ENCODE results near the gene SLC35E4.
"Not testable (repeated sequence)": the region's sequence is repeated elsewhere in the genome, so short reads cannot be mapped to it uniquely, and the experiment has no call there.

The SLC35E4 gene

GRCh38 chr22:30650508-30651116 is 15.0 kb downstream of the SLC35E4 start:
- DNase-seq (ENCODE audit: low read depth in 2 of 2): no peak

DNA sequence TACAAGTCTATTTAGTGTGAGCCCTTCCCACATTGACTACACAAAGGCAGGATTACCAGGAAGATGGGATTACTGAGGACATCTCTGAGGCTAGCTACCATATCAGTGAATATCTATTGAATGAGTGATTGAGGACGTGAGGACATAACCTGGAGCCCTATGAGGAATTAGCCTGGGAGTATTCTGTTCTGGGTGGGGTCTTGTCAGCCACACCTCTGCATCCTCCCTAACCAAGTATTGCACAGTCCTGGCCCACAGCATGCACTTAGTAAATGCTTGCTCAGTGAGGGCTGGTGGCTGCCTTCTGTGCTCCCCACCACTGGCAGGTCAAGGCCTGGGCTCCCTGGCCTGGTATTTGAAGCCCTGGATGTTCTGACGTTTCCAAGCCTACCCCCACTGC is 17.3 kb downstream of the SLC35E4 start:
- no peak for DNase-seq (ENCODE audit: low read depth in 2 of 2)

DNA sequence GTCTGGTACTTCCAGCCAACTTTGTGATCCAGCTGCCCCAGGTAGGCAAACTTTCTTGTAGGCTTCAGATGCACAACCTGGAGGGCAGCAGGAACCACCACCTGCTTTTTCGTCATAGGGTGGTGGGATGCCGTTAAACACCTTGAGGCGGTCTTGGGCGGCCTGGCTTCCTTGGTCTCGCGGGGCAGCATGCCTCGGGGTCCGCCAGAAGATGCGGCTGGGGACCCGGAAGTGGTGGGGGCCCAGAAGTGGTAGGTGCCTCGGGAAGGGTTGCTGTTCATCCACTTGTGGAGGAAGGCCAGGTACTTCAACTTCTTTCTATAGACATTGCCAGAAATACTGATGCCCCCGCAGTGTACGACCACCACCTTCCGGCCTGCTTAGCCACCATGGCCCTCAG is 18.8 kb downstream of the SLC35E4 start:
- DNase-seq (ENCODE audit: low read depth in 2 of 2): no peak

GRCh38 chr22:30655532-30655931 is 20.0 kb downstream of the SLC35E4 start:
- no peak for DNase-seq (ENCODE audit: low read depth in 2 of 2)

DNA sequence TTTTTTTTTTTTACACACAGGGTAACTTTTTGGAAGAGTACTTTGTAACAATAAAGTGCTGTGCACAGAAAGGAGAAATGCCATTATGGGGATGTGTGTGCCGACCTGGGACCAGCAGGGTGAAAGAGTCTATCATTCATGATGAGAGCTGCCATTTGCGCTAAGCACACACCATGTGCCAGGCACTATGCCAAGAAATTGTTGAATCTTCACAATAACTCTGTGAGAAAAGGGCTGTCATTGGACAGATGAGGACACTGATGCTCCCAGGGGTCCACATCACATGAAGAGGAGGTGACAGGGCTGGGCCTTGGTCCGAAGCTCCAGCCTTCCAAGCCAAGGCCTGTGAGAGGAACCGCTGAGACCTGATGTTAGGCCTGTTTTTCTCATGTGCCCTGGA is 26.5 kb downstream of the SLC35E4 start:
- no peak for DNase-seq (ENCODE audit: low read depth in 2 of 2)

DNA sequence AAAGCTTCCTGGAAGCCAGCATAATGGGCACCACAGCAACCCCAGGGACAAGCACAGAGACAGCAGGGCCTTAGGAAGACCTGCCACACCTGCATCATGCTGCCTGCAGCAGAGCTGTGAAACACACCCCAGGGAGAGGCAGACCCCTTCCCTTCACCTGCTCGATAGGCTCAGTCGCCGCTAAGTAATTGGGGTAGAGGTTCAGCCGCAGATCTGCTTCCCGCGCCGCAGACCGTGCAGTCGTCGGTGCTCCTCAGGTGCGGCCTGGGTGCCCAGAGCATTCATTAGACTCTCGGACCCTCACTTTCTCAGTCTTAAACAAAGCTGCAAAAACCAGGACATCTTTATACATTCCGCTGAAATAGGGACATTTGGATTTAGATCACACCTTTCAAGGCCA is 29.2 kb downstream of the SLC35E4 start:
- DNase-seq (ENCODE audit: low read depth in 2 of 2): no peak

DNA sequence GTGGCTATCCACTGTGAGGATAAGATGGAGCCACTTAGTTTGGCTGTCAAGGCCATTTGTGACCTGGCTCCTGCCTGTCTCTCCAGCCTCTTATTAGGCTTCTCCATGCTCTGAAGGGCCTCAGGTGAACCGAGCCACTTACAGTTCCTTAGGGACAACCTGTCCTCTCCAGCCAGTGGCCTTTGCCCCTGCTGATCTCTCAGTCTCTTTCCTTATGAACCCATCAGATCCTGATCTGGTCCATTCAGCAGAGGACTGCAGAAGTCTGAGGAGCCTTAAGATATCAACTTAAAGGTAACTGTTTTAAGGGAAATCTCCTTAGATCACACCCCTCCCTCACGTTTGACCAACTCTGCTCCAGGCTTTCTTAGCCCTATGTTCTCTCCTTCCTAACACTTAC is 29.7 kb downstream of the SLC35E4 start:
- DNase-seq (ENCODE audit: low read depth in 2 of 2): no peak

GRCh38 chr22:30665786-30666185 is 30.2 kb downstream of the SLC35E4 start:
- DNase-seq (ENCODE audit: low read depth in 2 of 2): no peak

DNA sequence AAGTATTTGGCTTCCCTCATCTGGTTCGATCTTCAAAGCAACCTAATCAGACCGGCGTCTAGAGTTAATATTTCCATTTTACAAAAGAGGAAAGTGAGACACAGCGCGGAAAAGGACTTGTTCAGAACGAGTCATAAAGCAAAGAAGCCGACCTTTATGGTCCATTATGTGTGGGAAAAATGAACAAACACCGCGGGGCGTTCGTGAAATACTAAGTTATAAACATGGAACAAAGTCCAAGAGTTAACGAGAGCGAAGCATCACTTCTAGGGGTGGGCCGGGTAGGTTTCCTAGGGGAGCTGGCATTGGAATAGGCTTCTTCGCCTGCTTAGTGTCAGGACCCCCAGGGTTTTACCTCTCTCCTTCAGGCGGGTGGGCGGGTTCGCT is 31.5 kb downstream of the SLC35E4 start:
- DNase-seq (ENCODE audit: low read depth in 2 of 2): no peak

- peak; percentile 86 to 89 for DNase-seq (ENCODE audit: low read depth in 2 of 2)
Measured at GRCh38 chr22:30667494-30668385, 32.2 kb downstream of the SLC35E4 start, which contains the start of gene DUSP18. Gene DUSP18, minus strand, starts transcription at chr22:30667875. Its CDS starts 3,872 bp downstream, at chr22:30664003.

GRCh38 chr22:30668386-30668710 is 32.8 kb downstream of the SLC35E4 start:
- no peak for DNase-seq (ENCODE audit: low read depth in 2 of 2)

DNA sequence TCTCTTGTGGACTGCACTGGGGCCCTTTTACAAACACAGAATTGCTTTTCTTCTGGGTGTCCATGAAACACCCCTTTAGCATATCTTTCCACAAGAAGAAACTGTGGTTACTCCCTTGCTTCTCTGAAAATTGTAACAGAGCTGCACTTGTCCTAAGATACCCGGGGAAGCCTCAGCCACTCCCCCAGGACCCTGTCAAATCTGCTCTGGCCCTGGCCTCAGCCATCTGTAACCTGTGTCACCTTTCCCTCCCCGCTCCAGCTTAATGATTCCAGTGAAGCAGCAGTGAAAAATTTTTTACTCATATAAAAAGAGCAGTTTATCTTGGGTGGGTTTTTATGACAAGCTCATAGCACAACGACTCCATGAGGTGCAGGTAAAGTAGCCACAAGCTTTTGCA is 35.5 kb downstream of the SLC35E4 start:
- no peak for DNase-seq (ENCODE audit: low read depth in 2 of 2)

GRCh38 chr22:30673136-30673535 is 37.6 kb downstream of the SLC35E4 start:
- DNase-seq (ENCODE audit: low read depth in 2 of 2): no peak

DNA sequence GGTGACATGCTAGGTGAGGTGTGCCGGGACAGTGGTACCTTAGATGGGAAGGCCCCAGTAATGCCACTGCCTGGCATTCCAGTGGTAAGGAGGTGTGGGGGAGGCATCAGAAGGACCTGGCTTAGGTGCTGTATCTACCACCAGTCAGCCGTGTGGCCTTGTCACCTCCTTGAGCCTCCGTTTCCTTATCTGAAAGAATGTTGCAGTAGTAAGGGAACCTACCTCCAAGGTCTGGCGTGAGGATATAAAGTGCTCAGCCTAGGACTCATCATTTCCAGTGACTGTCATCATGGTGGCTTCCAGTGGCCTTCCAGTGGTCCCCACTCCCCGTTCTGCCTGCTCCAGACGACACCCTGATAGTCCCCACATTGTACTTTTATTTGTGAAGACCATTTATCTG is 38.9 kb downstream of the SLC35E4 start:
- DNase-seq (ENCODE audit: low read depth in 2 of 2): no peak

DNA sequence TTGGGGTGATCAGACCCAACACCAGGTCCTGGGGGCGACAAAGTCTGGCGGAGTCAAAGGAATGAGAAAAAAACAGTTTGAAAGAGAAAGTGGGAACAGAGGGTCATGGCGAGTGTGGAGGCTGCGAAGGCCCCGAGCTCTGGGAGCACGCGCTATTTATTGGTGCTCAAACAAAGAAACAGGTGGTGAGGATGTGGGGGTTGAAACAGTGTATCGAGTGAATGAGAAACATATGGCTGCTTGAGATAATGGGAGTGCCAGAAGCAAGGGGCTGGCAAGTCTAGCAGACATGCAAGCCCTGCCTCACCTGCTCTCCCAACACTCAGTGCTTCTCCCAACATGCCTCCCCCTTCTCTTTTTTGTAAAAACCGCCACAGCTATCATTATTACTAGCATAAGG is 39.9 kb downstream of the SLC35E4 start:
- no peak for DNase-seq (ENCODE audit: low read depth in 2 of 2)

- DNase-seq (ENCODE audit: low read depth in 2 of 2): not testable (repeated sequence)
Measured at GRCh38 chr22:30676565-30676964, 41.0 kb downstream of the SLC35E4 start.

DNA sequence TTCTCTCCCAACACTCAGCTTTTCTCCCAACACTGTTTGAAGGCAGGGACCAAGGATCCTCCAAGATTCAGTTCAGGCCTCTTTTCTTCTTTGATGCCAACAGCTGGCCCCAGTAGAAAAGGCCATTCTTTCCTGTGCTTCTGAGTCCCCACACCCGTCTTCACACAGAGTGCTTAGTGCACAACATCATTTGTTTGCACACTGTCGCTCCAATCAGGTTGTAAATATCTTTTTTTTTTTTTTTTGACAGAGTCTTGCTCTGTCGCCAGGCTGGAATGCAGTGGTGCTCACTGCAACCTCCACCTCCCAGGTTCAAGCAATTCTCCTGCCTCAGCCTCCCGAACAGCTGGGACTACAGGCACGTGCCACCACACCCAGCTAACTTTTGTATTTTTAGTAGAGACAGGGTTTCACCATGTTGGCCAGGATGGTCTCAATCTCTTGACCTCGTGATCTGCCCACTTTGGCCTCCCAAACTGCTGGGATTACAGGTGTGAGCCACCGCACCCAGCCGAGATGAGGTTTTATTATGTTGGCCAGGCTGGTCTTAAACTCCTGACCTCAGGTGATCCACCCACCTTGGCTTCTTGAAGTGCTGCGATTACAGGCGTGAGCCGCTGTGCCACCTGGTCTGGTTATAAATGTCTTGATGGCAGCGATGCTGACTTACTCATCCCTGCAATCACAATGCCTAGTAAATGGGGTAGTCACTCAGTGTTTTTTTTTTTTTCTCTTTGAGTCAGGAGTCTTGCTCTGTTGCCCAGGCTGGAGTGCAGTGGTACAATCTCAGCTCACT is 44.5 kb downstream of the SLC35E4 start:
- DNase-seq (ENCODE audit: low read depth in 2 of 2): not testable (repeated sequence)

DNA sequence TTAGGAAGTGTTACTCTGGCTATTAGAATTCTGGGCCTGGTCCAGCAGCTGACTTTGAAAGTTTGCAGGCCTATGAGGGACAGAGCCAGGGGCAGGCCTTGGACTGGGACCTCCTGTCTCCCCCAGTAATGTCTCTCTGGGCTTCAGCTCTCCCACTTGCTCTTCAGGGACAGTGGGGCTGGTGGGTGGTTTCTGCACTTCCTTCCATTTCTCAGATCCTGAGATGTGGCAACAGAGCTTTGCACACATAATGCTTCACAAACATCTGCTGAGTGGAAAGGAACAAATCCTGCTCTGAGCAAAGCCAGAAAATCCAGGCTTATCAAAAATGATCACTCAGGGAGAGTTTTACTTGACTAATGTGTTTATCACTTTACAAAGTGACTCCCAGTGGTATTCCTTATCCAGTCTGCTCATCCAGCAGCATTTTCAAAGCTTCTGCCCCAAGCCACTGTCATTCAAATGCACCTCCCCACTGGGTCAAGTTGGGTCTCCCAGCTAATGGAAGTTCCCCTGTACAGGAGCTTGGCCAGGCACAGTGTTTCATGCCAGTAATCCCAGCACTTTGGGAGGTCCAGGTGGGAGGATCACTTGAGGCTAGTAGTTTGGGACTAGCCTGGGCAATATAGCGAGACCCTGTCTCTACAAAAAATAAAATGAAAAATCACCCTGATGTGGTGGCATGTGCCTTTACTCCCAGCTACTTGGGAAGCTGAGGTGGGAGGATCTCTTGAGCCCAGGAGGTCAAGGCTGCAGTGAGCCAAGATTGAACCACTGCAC is 45.6 kb downstream of the SLC35E4 start:
- DNase-seq (ENCODE audit: low read depth in 2 of 2): no peak

DNA sequence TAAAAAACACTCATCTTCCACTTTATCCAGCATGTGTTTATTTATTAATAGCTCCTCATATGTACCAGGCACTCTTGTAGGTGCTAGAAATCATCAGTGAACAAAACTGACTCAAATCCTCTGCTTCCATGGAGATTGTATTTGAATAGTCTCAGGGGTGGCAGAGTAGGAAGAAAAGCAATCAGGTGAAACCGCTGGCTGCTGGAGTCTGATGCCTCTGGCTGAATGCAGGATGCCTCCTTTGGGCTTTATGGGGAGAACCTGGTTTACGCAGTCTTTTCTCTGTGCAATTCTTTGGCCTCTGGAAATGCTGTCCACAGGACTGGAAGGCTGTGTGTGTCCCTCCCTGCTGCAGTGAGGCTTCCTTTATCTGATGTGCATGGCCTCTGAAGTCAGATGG is 46.2 kb downstream of the SLC35E4 start:
- no peak for DNase-seq (ENCODE audit: low read depth in 2 of 2)

GRCh38 chr22:30685178-30685577 is 49.6 kb downstream of the SLC35E4 start:
- DNase-seq (ENCODE audit: low read depth in 2 of 2): no peak

GRCh38 chr22:30687358-30687757 is 51.8 kb downstream of the SLC35E4 start:
- no peak for DNase-seq (ENCODE audit: low read depth in 2 of 2)

GRCh38 chr22:30689622-30690021 is 54.0 kb downstream of the SLC35E4 start:
- no peak for DNase-seq (ENCODE audit: low read depth in 2 of 2)
